Activated CD4-positive, alpha-beta T cell treated with anti-CD3 and anti-CD28 coated beads, Interleukin-2, amount 10 ng/mL, durations not matched to agents 24 days and 14 days (primary cell): ENCODE measurements around the gene TNC. TPM values are rescaled to one million over a fixed set of nuclear protein-coding genes. Genes with fewer than 3 reads are reported as not detected.

Experiments used
- DNase-seq: peaks from one replicate; pipeline ENCODE4 v3.0.0; 2022
- H3K27ac Mint-ChIP-seq: one replicate; pipeline ENCODE4 v1.8.0; 2022; ENCODE audit warnings: mild to moderate bottlenecking, mixed read lengths
- H3K27me3 Mint-ChIP-seq: one replicate; pipeline ENCODE4 v1.8.0; 2022; ENCODE audit warnings: mixed read lengths
- H3K36me3 Mint-ChIP-seq: one replicate; pipeline ENCODE4 v1.8.0; 2022; ENCODE audit warnings: low read depth, mild to moderate bottlenecking, mixed read lengths
- H3K4me1 Mint-ChIP-seq: one replicate; pipeline ENCODE4 v1.8.0; 2021; ENCODE audit warnings: mixed read lengths
- H3K4me3 Mint-ChIP-seq: one replicate; pipeline ENCODE4 v1.8.0; 2022; ENCODE audit warnings: mild to moderate bottlenecking, moderate library complexity, mixed read lengths
- H3K9me3 Mint-ChIP-seq: one replicate; pipeline ENCODE4 v1.8.0; 2021; ENCODE audit warnings: mixed read lengths
- intact Hi-C: fragments of 100-400 bp; cut with micrococcal nuclease; formaldehyde crosslinking; loops from one replicate; pipeline ENCODE4 v1.15.1; 2023
- total RNA-seq: library from RNA; stranded (reverse); gene quantifications from 2 replicates; pipeline ENCODE4 v1.2.3, GENCODE V29; 2022

TNC gene
- 0.43 and 0.98 TPM in 2 replicates for total RNA-seq

GRCh38 chr9:115117999-115118878 lies at the start of gene TNC:
TSS of gene TNC (minus strand) at chr9:115118157. CDS start at chr9:115091018, 27,139 bp downstream.
- Mint-ChIP-seq H3K27me3 (peaks cover 76% of the 10 kb centered on the region), H3K36me3 (no peaks in the 10 kb centered on the region), H3K27ac (no peak within 1 kb of the TSS), H3K9me3 (peaks cover 6% of the 10 kb centered on the region), H3K4me3 (no peak within 1 kb of the TSS), H3K4me1 (peaks cover 13% of the 10 kb centered on the region)
- DNase-seq, result no peak
- intact Hi-C loops, result no loop called here

- DNase-seq, result no peak
- Mint-ChIP-seq H3K36me3 (no peaks in the 10 kb centered on the region), H3K27me3 (peaks cover 24% of the 10 kb centered on the region), H3K4me1 (no peaks in the 10 kb centered on the region), H3K27ac (no peak overlapping the region), H3K9me3 (peaks cover 21% of the 10 kb centered on the region), H3K4me3 (no peak overlapping the region)
- intact Hi-C loops, result no loop called here
These were observed 49.2 kb upstream of the TNC start for GRCh38 chr9:115167175-115167574.

GRCh38 chr9:115165233-115165632 lies 47.3 kb upstream of the TNC start:
- no peak overlapping the region for H3K27ac Mint-ChIP-seq
- intact Hi-C loops, result no loop called here
- DNase-seq, result no peak
- no peaks in the 10 kb centered on the region for H3K36me3 Mint-ChIP-seq
- H3K4me3 Mint-ChIP-seq, result no peak overlapping the region
- H3K4me1 Mint-ChIP-seq, result no peaks in the 10 kb centered on the region
- H3K27me3 Mint-ChIP-seq, result peaks cover 21% of the 10 kb centered on the region
- H3K9me3 Mint-ChIP-seq, result peaks cover 28% of the 10 kb centered on the region

- Mint-ChIP-seq H3K4me1 (no peaks in the 10 kb centered on the region), H3K27me3 (peaks cover 22% of the 10 kb centered on the region), H3K27ac (no peak overlapping the region), H3K36me3 (no peaks in the 10 kb centered on the region), H3K9me3 (peaks cover 28% of the 10 kb centered on the region), H3K4me3 (no peak overlapping the region)
- no peak for DNase-seq
- intact Hi-C loops, result no loop called here
These were observed 46.6 kb upstream of the TNC start for GRCh38 chr9:115164511-115164974.

- Mint-ChIP-seq H3K27ac (no peak overlapping the region), H3K36me3 (no peaks in the 10 kb centered on the region), H3K4me3 (no peak overlapping the region), H3K27me3 (peaks cover 16% of the 10 kb centered on the region), H3K4me1 (peaks cover 5% of the 10 kb centered on the region), H3K9me3 (peaks cover 32% of the 10 kb centered on the region)
- DNase-seq, result no peak
- intact Hi-C loops, result no loop called here
These were observed 45.0 kb upstream of the TNC start for GRCh38 chr9:115162946-115163345.

- DNase-seq, result no peak
- Mint-ChIP-seq H3K27me3 (peaks cover 16% of the 10 kb centered on the region), H3K27ac (no peak overlapping the region), H3K4me1 (peaks cover 5% of the 10 kb centered on the region), H3K9me3 (peaks cover 38% of the 10 kb centered on the region), H3K4me3 (no peak overlapping the region), H3K36me3 (no peaks in the 10 kb centered on the region)
- intact Hi-C loops, result no loop called here
These were observed 43.5 kb upstream of the TNC start for GRCh38 chr9:115161446-115161845.

- Mint-ChIP-seq H3K4me3 (no peak overlapping the region), H3K4me1 (peaks cover 7% of the 10 kb centered on the region), H3K27ac (no peak overlapping the region), H3K9me3 (peaks cover 34% of the 10 kb centered on the region), H3K27me3 (peaks cover 12% of the 10 kb centered on the region), H3K36me3 (no peaks in the 10 kb centered on the region)
- intact Hi-C loops, result loop anchor here (10.0 kb wide), 1 partner anchor 64 kb away; no protein-coding TSS in a partner anchor
- no peak for DNase-seq
These were observed 40.9 kb upstream of the TNC start for GRCh38 chr9:115158661-115159481.

GRCh38 chr9:115157245-115157674 lies 39.3 kb upstream of the TNC start:
- DNase-seq, result no peak
- intact Hi-C loops, result loop anchor here (10.0 kb wide), 1 partner anchor 62 kb away; no protein-coding TSS in a partner anchor
- Mint-ChIP-seq H3K4me1 (peaks cover 7% of the 10 kb centered on the region), H3K27ac (no peak overlapping the region), H3K36me3 (no peaks in the 10 kb centered on the region), H3K27me3 (peaks cover 13% of the 10 kb centered on the region), H3K4me3 (no peak overlapping the region), H3K9me3 (peaks cover 27% of the 10 kb centered on the region)

- Mint-ChIP-seq H3K27me3 (peaks cover 22% of the 10 kb centered on the region), H3K36me3 (no peaks in the 10 kb centered on the region), H3K27ac (no peak overlapping the region), H3K4me3 (no peak overlapping the region), H3K4me1 (peaks cover 7% of the 10 kb centered on the region), H3K9me3 (peaks cover 20% of the 10 kb centered on the region)
- intact Hi-C loops, result loop anchor here (10.0 kb wide), 1 partner anchor 60 kb away; no protein-coding TSS in a partner anchor
- no peak for DNase-seq
These were observed 37.1 kb upstream of the TNC start for GRCh38 chr9:115155037-115155436.

GRCh38 chr9:115154617-115155016 lies 36.7 kb upstream of the TNC start:
- peaks cover 23% of the 10 kb centered on the region for H3K27me3 Mint-ChIP-seq
- H3K36me3 Mint-ChIP-seq, result no peaks in the 10 kb centered on the region
- H3K27ac Mint-ChIP-seq, result no peak overlapping the region
- intact Hi-C loops, result loop anchor here (10.0 kb wide), 1 partner anchor 60 kb away; no protein-coding TSS in a partner anchor
- peaks cover 7% of the 10 kb centered on the region for H3K4me1 Mint-ChIP-seq
- no peak overlapping the region for H3K4me3 Mint-ChIP-seq
- no peak for DNase-seq
- H3K9me3 Mint-ChIP-seq, result peaks cover 20% of the 10 kb centered on the region

- intact Hi-C loops, result loop anchor here (10.0 kb wide), 1 partner anchor 58 kb away; no protein-coding TSS in a partner anchor
- Mint-ChIP-seq H3K36me3 (no peaks in the 10 kb centered on the region), H3K4me3 (no peak overlapping the region), H3K9me3 (peaks cover 16% of the 10 kb centered on the region), H3K27ac (no peak overlapping the region), H3K4me1 (peaks cover 2% of the 10 kb centered on the region), H3K27me3 (peaks cover 38% of the 10 kb centered on the region)
- no peak for DNase-seq
These were observed 34.4 kb upstream of the TNC start for GRCh38 chr9:115152281-115152820.

GRCh38 chr9:115148721-115149120 lies 30.8 kb upstream of the TNC start:
- Mint-ChIP-seq H3K4me3 (no peak overlapping the region), H3K4me1 (peaks cover 3% of the 10 kb centered on the region), H3K9me3 (peaks cover 11% of the 10 kb centered on the region), H3K36me3 (no peaks in the 10 kb centered on the region), H3K27me3 (peaks cover 41% of the 10 kb centered on the region), H3K27ac (no peak overlapping the region)
- no peak for DNase-seq
- intact Hi-C loops, result no loop called here

- H3K9me3 Mint-ChIP-seq, result peaks cover 12% of the 10 kb centered on the region
- no peak overlapping the region for H3K4me3 Mint-ChIP-seq
- peaks cover 32% of the 10 kb centered on the region for H3K27me3 Mint-ChIP-seq
- peaks cover under 1% of the 10 kb centered on the region for H3K36me3 Mint-ChIP-seq
- DNase-seq, result no peak
- peaks cover 20% of the 10 kb centered on the region for H3K4me1 Mint-ChIP-seq
- H3K27ac Mint-ChIP-seq, result no peak overlapping the region
- intact Hi-C loops, result no loop called here
These were observed 28.6 kb upstream of the TNC start for GRCh38 chr9:115146581-115147021.
